Spleen (tissue), 11 donors: Measurements from ENCODE around the gene SEMA4C. TPM values are rescaled to one million over a fixed set of nuclear protein-coding genes. Genes with fewer than 3 reads are reported as not detected.
A peak's percentile ranks its signal among the peaks of the same experiment; 100 is the strongest.

Experiments
- DNase-seq: peaks from one replicate; pipeline ENCODE4 v3.0.0-alpha.2; 2020
- H3K27ac ChIP-seq, 8 donors: fragments of 200-600 bp; sonication (generic) in 7 of 8; 1 replicate in 4 of 8; 2 replicates in 4 of 8; pipeline versions ENCODE4 v1.5.0 to v1.8.0; 2016 to 2021; ENCODE audit warnings: inconsistent platforms in 4 of 8, mild to moderate bottlenecking in 4 of 8, moderate library complexity in 1 of 8
- H3K27me3 ChIP-seq, 7 donors: fragments of 200-600 bp; sonication (generic) in 6 of 7; replicated peaks in 1 of 7; 1 replicate in 4 of 7; 2 replicates in 3 of 7; pipeline versions ENCODE4 v1.5.0 to v1.8.0; 2016 to 2021; ENCODE audit warnings: inconsistent platforms in 3 of 7, mild to moderate bottlenecking in 1 of 7
- H3K36me3 ChIP-seq, 6 donors: fragments of 200-600 bp; sonication (generic) in 5 of 6; 1 replicate in 4 of 6; 2 replicates in 2 of 6; pipeline versions ENCODE4 v1.5.0 to v1.8.0; 2016 to 2021; ENCODE audit warnings: inconsistent platforms in 2 of 6
- H3K4me1 ChIP-seq, 6 donors: fragments of 200-600 bp; sonication (generic) in 5 of 6; 1 replicate in 3 of 6; 2 replicates in 3 of 6; pipeline versions ENCODE4 v1.5.0 to v1.8.0; 2016 to 2021; ENCODE audit warnings: inconsistent platforms in 3 of 6
- H3K4me3 ChIP-seq, 8 donors: fragments of 200-600 bp; sonication (generic) in 7 of 8; 1 replicate in 4 of 8; 2 replicates in 4 of 8; pipeline versions ENCODE4 v1.5.0 to v1.8.0; 2016 to 2021; ENCODE audit warnings: inconsistent platforms in 4 of 8, mild to moderate bottlenecking in 4 of 8, moderate library complexity in 2 of 8
- H3K9me3 ChIP-seq, 8 donors: fragments of 200-600 bp; sonication (generic) in 7 of 8; 1 replicate in 4 of 8; 2 replicates in 4 of 8; pipeline versions ENCODE4 v1.5.0 to v1.8.0; 2016 to 2021; ENCODE audit warnings: inconsistent platforms in 4 of 8
- CTCF ChIP-seq, 11 experiments: fragments of 200-600 bp in 7 of 11; fragments of 450-650 bp in 4 of 11; sonication (generic) in 4 of 11; IDR thresholded peaks in 8 of 11; conservative IDR thresholded peaks in 3 of 11; 1 replicate in 7 of 11; 2 replicates in 4 of 11; pipeline versions ENCODE4 v1.4.0 to v1.8.0; 2016 to 2021; ENCODE audit warnings: antibody characterized with exemption in 11 of 11, inconsistent platforms in 4 of 11, mild to moderate bottlenecking in 1 of 11
- POLR2A ChIP-seq, 3 donors: fragments of 450-650 bp; IDR thresholded peaks; one replicate each; pipeline ENCODE4 v1.5.1; 2017; ENCODE audit warnings: antibody characterized with exemption in 3 of 3, mild to moderate bottlenecking in 1 of 3
- POLR2AphosphoS5 ChIP-seq, 3 donors: sonication (generic); formaldehyde crosslinking; IDR thresholded peaks; one replicate each; pipeline ENCODE4 v1.5.1; 2017; ENCODE audit warnings: antibody characterized with exemption in 3 of 3
- WGBS, 5 donors: extraction: QIAGEN DNeasy Blood & Tissue Kit in 3 of 5; methylation state at CpG; one replicate each; pipeline versions ENCODE4 v1.1.5 to v1.1.7; 2013 to 2018; 5-methylcytosine and 5-hydroxymethylcytosine counted together
- intact Hi-C: fragments of 100-400 bp; cut with DNase I; formaldehyde crosslinking; loops from one replicate; pipeline ENCODE4 v1.15.0; 2023; ENCODE audit warnings: low total_unique reads
- polyA plus RNA-seq, 3 donors: library from polyadenylated mRNA; stranded (reverse); fragments of 200-250 nt; gene quantifications; one replicate each; pipeline ENCODE4 v1.2.1, GENCODE V29; 2013
- total RNA-seq, 7 donors: library from RNA; depleted of rRNA in 3 of 7; stranded (reverse); fragments of >200 nt in 3 of 7; fragmentation: NEBNext Ultra II Directional in 4 of 7; extraction: Animal tissue kit (Norgen Biotek cat#: 25700) in 4 of 7; gene quantifications; one replicate each; pipeline versions ENCODE4 v1.1.0 to v1.2.1, GENCODE V29; 2016 to 2021
- donor health status: healthy with polysubstance abuse.
- donor health status: DM: no; HTN: no; CAD: no; lungs with moderate emphysema.
- donor health status: DM: no; HTN: no; CAD: no.
- donor health status: Bipolar disorder and iron deficiency.
- donor health status: healthy.
- donor health status: DM: no; HTN: no; CAD: no.
- donor health status: DM: yes; HTN: yes; CAD: no.

The SEMA4C gene
- total and polyA plus RNA-seq, 10 donors = 6.1 to 205 (median 68.1) TPM

- Histone ChIP-seq H3K27ac (no peak overlapping the region), H3K4me1 (peaks cover 21 to 43% (median 30%) of the 10 kb centered on the region in 6 donors), H3K27me3 (no peaks in the 10 kb centered on the region), H3K4me3 (no peak overlapping the region), H3K36me3 (peaks cover 0 to 40% (median 6%) of the 10 kb centered on the region in 6 donors), H3K9me3 (no peaks in the 10 kb centered on the region)
- 90 to 96% (median 93%) methylated on average over 4 of the region's 4 CpGs for WGBS, 5 donors
- TF ChIP-seq CTCF (IDR thresholded peaks at IDR 0.05 in 8 of 11, conservative IDR thresholded peaks at IDR 0.05 in 3 of 11) (no peak), POLR2AphosphoS5 (IDR thresholded peaks at IDR 0.05) (no peak), POLR2A (IDR thresholded peaks at IDR 0.05) (no peak)
- DNase-seq = no peak
- intact Hi-C loops = no loop called here
Observed at GRCh38 chr2:96813656-96814055, 56.2 kb downstream of the SEMA4C start.

GRCh38 chr2:96811917-96812316, 58.0 kb downstream of the SEMA4C start:
- TF ChIP-seq CTCF (IDR thresholded peaks at IDR 0.05 in 8 of 11, conservative IDR thresholded peaks at IDR 0.05 in 3 of 11) (no peak), POLR2A (IDR thresholded peaks at IDR 0.05) (no peak), POLR2AphosphoS5 (IDR thresholded peaks at IDR 0.05) (no peak)
- H3K27me3 ChIP-seq = no peaks in the 10 kb centered on the region
- WGBS, 5 donors = 61 to 77% (median 64%) methylated on average over 3 of the region's 3 CpGs
- H3K4me3 ChIP-seq = no peak overlapping the region
- H3K27ac ChIP-seq = no peak overlapping the region
- H3K9me3 ChIP-seq = no peaks in the 10 kb centered on the region
- intact Hi-C loops = no loop called here
- no peak for DNase-seq
- H3K4me1 ChIP-seq = peaks cover 5 to 40% (median 23%) of the 10 kb centered on the region in 6 donors
- peaks cover 0 to 41% (median 6%) of the 10 kb centered on the region in 6 donors for H3K36me3 ChIP-seq

- 85 to 98% (median 95%) methylated on average over 5 of the region's 5 CpGs for WGBS, 5 donors
- DNase-seq = no peak
- Histone ChIP-seq H3K27me3 (no peaks in the 10 kb centered on the region), H3K4me1 (peaks cover 5 to 51% (median 31%) of the 10 kb centered on the region in 6 donors), H3K27ac (no peak overlapping the region), H3K36me3 (peaks cover 0 to 41% (median 6%) of the 10 kb centered on the region in 6 donors), H3K4me3 (no peak overlapping the region), H3K9me3 (no peaks in the 10 kb centered on the region)
- intact Hi-C loops = no loop called here
- no peak for TF ChIP-seq POLR2A (IDR thresholded peaks at IDR 0.05)
- no peak for TF ChIP-seq CTCF (IDR thresholded peaks at IDR 0.05 in 8 of 11, conservative IDR thresholded peaks at IDR 0.05 in 3 of 11)
- no peak for TF ChIP-seq POLR2AphosphoS5 (IDR thresholded peaks at IDR 0.05)
Observed at GRCh38 chr2:96810783-96811192, 59.1 kb downstream of the SEMA4C start.

- Histone ChIP-seq H3K36me3 (peaks cover 0 to 41% (median 6%) of the 10 kb centered on the region in 6 donors), H3K9me3 (no peaks in the 10 kb centered on the region), H3K4me3 (no peak overlapping the region), H3K27me3 (no peaks in the 10 kb centered on the region), H3K27ac (peak overlapping the region in 6 of 8 donors; percentile 13 to 51 (median 43)), H3K4me1 (peaks cover 4 to 47% (median 28%) of the 10 kb centered on the region in 6 donors)
- intact Hi-C loops = no loop called here
- WGBS, 5 donors = 77 to 87% (median 78%) methylated on average over 10 to 12 of the region's 12 CpGs
- TF ChIP-seq CTCF (IDR thresholded peaks at IDR 0.05 in 8 of 11, conservative IDR thresholded peaks at IDR 0.05 in 3 of 11) (no peak), POLR2AphosphoS5 (IDR thresholded peaks at IDR 0.05) (peak in 1 of 3 donors; percentile 25)
- DNase-seq = no peak
Observed at GRCh38 chr2:96809951-96810782, 59.7 kb downstream of the SEMA4C start.
